Measurements from ENCODE around the gene TBC1D9B.

The TBC1D9B gene

DNA sequence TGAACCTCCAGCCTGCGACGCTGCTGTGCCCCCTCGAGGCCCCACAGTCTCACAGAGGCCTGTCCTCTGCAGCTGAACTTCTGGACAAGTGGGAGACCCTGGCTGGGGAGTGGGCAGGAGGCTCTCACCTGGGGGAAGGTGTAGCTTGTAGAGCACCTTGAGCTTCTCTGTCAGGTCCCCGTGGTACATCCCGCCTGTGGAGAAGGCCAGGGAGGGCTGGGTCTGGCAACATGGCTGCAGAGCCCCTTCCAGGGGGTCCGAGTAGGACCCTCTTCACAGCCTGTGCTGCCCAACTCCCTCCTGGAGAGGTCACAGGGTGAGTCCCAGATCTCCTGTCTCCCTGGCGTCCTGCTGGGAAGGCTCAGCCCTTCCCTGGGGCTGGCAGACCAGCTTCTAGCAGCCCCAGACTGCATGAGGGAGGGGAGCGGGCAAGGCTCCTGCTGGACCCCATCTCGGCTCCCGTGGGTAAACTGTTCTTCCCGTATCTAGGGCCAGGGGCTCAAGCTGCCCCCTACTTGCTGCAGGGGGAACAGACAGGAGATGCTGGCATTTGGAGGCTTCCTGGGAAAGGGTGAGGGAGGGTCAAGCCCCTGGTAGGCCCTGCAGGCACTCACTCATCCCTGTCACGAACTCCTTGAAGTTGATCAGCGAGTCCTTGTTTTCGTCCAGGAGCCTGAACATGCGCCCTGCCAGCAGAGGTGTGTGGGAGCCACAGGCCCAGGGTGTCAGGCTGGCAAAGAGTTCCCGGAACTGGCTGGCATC lies 37.9 kb downstream of the TBC1D9B start:
- Histone ChIP-seq H3K9me3 (ENCODE audit: control insufficient read depth, insufficient read depth, low read length) (no peaks in the 10 kb centered on the region), H3K4me1 (ENCODE audit: control insufficient read depth, insufficient read depth, low read length) (no peaks in the 10 kb centered on the region; the same call in 1 of the 2 replicates), H3K36me3 (ENCODE audit: control insufficient read depth, insufficient read depth, low read length) (peaks cover 18% of the 10 kb centered on the region), H3K4me3 (ENCODE audit: low read length) (no peak overlapping the region), H3K27me3 (ENCODE audit: control insufficient read depth, insufficient read depth, low read length) (no peaks in the 10 kb centered on the region), H3K27ac (ENCODE audit: low read length) (no peak overlapping the region)
- DNase-seq (ENCODE audit: low read depth, low spot score), result no peak
- no CpG with 5 or more reads among the region's 16 CpGs for WGBS (ENCODE audit: insufficient coverage, insufficient read length)

DNA sequence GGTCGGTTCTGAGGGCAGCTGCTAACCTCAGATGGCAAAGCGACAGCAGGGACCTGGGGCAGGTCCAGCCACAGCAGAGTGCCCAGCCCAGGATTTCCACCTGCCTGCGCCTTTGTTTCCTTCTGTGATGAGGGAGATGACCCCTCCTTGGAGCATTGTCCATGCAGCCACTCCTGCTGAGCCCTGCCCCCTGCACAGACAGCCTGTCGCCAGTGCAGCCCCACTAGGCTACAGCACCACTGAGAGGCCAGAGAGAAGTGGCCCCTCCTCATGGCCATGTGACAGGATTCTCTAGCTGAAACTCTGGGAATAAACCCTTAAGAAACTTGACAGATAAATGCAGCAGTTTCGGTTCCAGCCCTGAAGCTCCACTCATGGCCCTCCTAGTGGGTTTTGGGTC lies 38.6 kb downstream of the TBC1D9B start:
- DNase-seq (ENCODE audit: low read depth, low spot score), result no peak
- Histone ChIP-seq H3K4me3 (ENCODE audit: low read length) (no peak overlapping the region), H3K4me1 (ENCODE audit: control insufficient read depth, insufficient read depth, low read length) (no peaks in the 10 kb centered on the region; the same call in 1 of the 2 replicates), H3K27ac (ENCODE audit: low read length) (no peak overlapping the region), H3K36me3 (ENCODE audit: control insufficient read depth, insufficient read depth, low read length) (peaks cover 16% of the 10 kb centered on the region), H3K27me3 (ENCODE audit: control insufficient read depth, insufficient read depth, low read length) (no peaks in the 10 kb centered on the region), H3K9me3 (ENCODE audit: control insufficient read depth, insufficient read depth, low read length) (no peaks in the 10 kb centered on the region)
- no CpG with 5 or more reads among the region's 5 CpGs for WGBS (ENCODE audit: insufficient coverage, insufficient read length)

DNA sequence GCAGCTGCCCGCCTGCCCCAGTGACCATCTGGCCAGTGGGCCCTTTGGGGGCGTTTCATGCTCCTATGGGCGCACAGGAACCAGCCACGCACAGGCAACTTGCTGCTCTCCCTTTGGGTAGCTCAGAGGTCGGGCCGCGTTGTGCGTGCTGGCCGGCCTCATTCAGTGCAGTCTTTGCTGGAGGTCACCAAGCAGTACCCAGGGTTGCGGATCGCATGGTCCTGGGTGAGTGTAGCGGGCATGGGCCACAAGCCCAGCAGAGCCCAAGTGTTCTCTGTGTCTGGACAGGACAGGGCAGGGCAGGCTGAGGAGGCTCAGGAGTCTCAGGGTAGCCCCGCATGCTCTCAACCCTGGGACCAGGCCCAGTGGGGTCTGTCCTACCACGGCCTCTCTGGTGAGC lies 39.2 kb downstream of the TBC1D9B start:
- WGBS (ENCODE audit: insufficient coverage, insufficient read length), result no CpG with 5 or more reads among the region's 14 CpGs

DNA sequence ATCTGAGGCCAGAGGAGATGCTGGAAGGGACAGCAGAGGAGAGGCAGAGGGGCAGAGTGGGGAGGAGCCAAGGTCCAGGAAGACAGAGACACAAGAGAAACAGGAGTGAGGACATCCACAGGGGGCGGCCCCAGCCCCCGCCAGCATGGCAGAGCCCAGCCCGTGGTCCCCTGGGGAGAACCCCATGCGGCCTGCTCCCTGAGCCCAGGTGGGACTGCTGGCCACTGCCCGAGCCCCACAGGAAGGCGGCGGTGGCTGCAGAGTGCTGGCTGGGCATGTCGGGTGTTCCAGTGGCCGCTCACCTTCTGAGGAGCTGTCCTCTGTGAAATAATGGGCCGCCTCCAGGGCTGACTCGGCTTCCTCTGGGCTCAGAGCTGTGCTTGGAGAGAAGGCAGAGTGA lies 40.2 kb downstream of the TBC1D9B start:
- Histone ChIP-seq H3K27me3 (ENCODE audit: control insufficient read depth, insufficient read depth, low read length) (no peaks in the 10 kb centered on the region), H3K36me3 (ENCODE audit: control insufficient read depth, insufficient read depth, low read length) (peaks cover 19% of the 10 kb centered on the region), H3K4me1 (ENCODE audit: control insufficient read depth, insufficient read depth, low read length) (no peaks in the 10 kb centered on the region; the same call in 1 of the 2 replicates), H3K4me3 (ENCODE audit: low read length) (no peak overlapping the region), H3K27ac (ENCODE audit: low read length) (no peak overlapping the region), H3K9me3 (ENCODE audit: control insufficient read depth, insufficient read depth, low read length) (no peaks in the 10 kb centered on the region)
- WGBS (ENCODE audit: insufficient coverage, insufficient read length), result no CpG with 5 or more reads among the region's 11 CpGs
- no peak for DNase-seq (ENCODE audit: low read depth, low spot score)

More for the DNA sequence above, 39.2 kb downstream of the TBC1D9B start:
- Histone ChIP-seq H3K4me3 (ENCODE audit: low read length) (no peak overlapping the region), H3K9me3 (ENCODE audit: control insufficient read depth, insufficient read depth, low read length) (no peaks in the 10 kb centered on the region), H3K27me3 (ENCODE audit: control insufficient read depth, insufficient read depth, low read length) (no peaks in the 10 kb centered on the region), H3K36me3 (ENCODE audit: control insufficient read depth, insufficient read depth, low read length) (peaks cover 20% of the 10 kb centered on the region), H3K4me1 (ENCODE audit: control insufficient read depth, insufficient read depth, low read length) (no peaks in the 10 kb centered on the region; the same call in 1 of the 2 replicates), H3K27ac (ENCODE audit: low read length) (no peak overlapping the region)
- DNase-seq (ENCODE audit: low read depth, low spot score), result no peak

DNA sequence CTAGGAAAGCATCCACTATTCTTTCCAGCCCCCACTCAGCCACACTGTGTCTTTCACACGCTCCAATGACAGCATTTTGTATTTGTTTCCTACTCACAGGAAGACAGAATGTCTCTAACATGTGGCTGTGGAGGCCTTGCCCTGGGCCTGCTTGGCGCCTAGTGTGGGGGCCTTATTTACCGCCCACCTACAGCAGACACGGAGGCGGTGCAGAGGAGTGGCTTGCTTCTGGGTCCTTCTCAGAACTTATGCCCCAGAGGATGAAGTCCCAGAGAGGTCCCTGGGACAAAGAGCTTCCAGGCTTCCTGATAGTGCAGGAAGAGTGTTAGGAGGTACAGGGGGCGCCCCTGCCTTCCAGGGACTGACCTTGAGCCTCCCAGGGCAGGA lies 40.6 kb downstream of the TBC1D9B start:
- H3K27ac ChIP-seq (ENCODE audit: low read length), result no peak overlapping the region
- H3K4me1 ChIP-seq (ENCODE audit: control insufficient read depth, insufficient read depth, low read length), result no peaks in the 10 kb centered on the region; the same call in 1 of the 2 replicates
- H3K9me3 ChIP-seq (ENCODE audit: control insufficient read depth, insufficient read depth, low read length), result no peaks in the 10 kb centered on the region
- H3K4me3 ChIP-seq (ENCODE audit: low read length), result no peak overlapping the region
- no peak for DNase-seq (ENCODE audit: low read depth, low spot score)
- H3K27me3 ChIP-seq (ENCODE audit: control insufficient read depth, insufficient read depth, low read length), result no peaks in the 10 kb centered on the region
- H3K36me3 ChIP-seq (ENCODE audit: control insufficient read depth, insufficient read depth, low read length), result peaks cover 18% of the 10 kb centered on the region
- WGBS (ENCODE audit: insufficient coverage, insufficient read length), result no CpG with 5 or more reads among the region's 6 CpGs

DNA sequence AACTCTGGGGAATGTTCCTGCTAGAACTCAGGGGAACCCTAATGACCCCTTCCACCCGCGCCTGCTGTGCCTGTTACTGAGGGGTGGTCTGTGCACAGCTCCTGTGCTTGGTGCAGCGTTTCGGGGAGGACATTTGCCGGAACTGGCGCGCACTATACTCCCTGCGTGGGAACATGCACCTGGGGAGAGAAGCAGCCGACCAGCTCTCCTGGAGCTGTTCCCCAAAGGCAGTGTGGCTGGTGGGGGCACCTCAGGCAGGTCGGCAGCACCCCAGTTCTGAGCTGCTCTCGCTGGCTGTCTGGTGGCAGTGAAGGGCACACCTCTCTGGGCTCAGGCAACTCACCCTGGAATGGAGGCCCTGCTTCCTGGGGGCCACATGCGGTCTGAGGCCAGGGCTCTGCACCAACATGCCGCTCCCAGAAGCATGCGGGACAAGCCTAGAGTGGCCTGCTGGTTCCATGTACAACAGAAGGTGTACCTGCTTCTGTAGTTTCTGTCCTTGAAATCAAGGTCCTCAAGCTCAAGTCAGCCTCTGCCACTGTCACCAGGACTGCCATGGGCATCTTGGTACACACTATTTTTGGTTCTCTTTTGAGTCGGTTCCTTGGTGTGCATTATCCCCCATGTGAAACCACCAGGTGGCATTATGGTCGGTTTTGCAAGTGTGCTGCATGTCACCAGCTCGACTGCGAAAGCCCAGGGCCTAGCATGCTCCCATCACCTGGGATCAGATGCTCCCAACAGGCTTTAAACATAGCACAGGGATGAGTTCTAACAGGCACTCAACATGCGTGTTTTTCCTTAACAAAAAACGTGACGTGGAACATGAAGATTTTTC lies 41.2 kb downstream of the TBC1D9B start:
- DNase-seq (ENCODE audit: low read depth, low spot score), result no peak
- H3K27ac ChIP-seq (ENCODE audit: low read length), result no peak overlapping the region
- no peaks in the 10 kb centered on the region for H3K27me3 ChIP-seq (ENCODE audit: control insufficient read depth, insufficient read depth, low read length)
- no peaks in the 10 kb centered on the region; the same call in 1 of the 2 replicates for H3K4me1 ChIP-seq (ENCODE audit: control insufficient read depth, insufficient read depth, low read length)
- H3K9me3 ChIP-seq (ENCODE audit: control insufficient read depth, insufficient read depth, low read length), result no peaks in the 10 kb centered on the region
- no peak overlapping the region for H3K4me3 ChIP-seq (ENCODE audit: low read length)
- peaks cover 18% of the 10 kb centered on the region for H3K36me3 ChIP-seq (ENCODE audit: control insufficient read depth, insufficient read depth, low read length)
- no CpG with 5 or more reads among the region's 21 CpGs for WGBS (ENCODE audit: insufficient coverage, insufficient read length)

DNA sequence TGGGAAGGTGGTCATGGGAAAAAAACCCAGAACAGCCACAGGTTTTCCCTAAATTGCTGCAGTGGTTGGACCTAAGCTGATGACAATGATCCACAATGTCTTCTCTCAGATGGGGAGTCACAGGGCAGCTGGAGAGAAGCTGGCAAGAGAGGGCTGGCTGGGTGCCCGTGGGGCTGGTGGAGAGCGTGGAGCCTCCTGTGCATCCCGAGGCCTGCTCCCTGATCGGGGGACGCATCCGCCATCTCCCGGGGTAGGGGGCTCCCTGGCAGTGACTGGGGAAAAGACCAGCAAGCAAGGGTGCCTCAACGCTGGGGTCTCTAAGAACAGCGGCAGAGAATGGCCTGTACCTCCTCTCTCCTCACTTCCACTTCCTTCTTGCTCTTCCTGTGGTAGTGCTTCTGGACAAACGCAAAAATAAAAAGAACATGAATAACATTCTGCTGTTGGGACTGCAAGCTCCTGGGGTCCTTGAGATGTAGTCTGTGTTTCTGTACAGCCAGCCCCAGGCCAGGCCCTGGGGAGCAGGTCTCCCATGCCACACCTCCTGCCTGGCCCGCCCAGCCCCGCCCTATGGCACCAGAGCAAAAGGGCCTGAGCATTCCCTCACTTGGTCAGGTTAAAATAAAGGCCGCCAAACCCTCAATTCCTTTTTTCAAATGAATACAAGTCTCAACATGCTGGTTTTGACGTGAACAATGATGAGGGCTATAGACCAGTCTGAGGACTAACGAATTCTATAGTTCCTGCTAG lies 42.0 kb downstream of the TBC1D9B start:
- Histone ChIP-seq H3K27me3 (ENCODE audit: control insufficient read depth, insufficient read depth, low read length) (no peaks in the 10 kb centered on the region), H3K4me3 (ENCODE audit: low read length) (no peak overlapping the region), H3K36me3 (ENCODE audit: control insufficient read depth, insufficient read depth, low read length) (peaks cover 18% of the 10 kb centered on the region), H3K9me3 (ENCODE audit: control insufficient read depth, insufficient read depth, low read length) (no peaks in the 10 kb centered on the region), H3K27ac (ENCODE audit: low read length) (no peak overlapping the region), H3K4me1 (ENCODE audit: control insufficient read depth, insufficient read depth, low read length) (no peaks in the 10 kb centered on the region; the same call in 1 of the 2 replicates)
- no CpG with 5 or more reads among the region's 15 CpGs for WGBS (ENCODE audit: insufficient coverage, insufficient read length)
- DNase-seq (ENCODE audit: low read depth, low spot score), result no peak

DNA sequence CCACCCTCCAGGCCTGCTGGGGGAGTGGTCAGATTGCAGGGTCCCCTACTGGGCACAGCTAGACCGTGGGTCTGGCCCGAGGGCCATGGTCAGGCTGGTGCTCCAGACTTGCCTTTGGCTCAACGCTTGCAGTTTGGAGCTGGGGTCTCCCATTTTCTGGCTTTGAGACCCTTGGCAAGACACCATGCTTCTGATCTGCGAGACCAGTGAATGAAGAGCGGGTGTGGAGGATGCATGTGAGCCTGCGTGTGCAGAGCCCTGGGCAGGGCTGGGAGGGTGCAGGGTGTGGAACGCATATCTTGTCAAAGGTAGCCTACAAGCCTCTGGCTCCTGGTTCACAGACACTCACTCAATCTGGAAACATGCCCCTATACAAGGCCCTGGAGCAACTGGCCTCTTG lies 43.0 kb downstream of the TBC1D9B start:
- H3K27ac ChIP-seq (ENCODE audit: low read length), result no peak overlapping the region
- no peaks in the 10 kb centered on the region for H3K4me1 ChIP-seq (ENCODE audit: control insufficient read depth, insufficient read depth, low read length)
- DNase-seq (ENCODE audit: low read depth, low spot score), result no peak
- peaks cover 18% of the 10 kb centered on the region for H3K36me3 ChIP-seq (ENCODE audit: control insufficient read depth, insufficient read depth, low read length)
- WGBS (ENCODE audit: insufficient coverage, insufficient read length), result no CpG with 5 or more reads among the region's 7 CpGs
- no peak overlapping the region for H3K4me3 ChIP-seq (ENCODE audit: low read length)
- no peaks in the 10 kb centered on the region for H3K27me3 ChIP-seq (ENCODE audit: control insufficient read depth, insufficient read depth, low read length)
- no peaks in the 10 kb centered on the region for H3K9me3 ChIP-seq (ENCODE audit: control insufficient read depth, insufficient read depth, low read length)

DNA sequence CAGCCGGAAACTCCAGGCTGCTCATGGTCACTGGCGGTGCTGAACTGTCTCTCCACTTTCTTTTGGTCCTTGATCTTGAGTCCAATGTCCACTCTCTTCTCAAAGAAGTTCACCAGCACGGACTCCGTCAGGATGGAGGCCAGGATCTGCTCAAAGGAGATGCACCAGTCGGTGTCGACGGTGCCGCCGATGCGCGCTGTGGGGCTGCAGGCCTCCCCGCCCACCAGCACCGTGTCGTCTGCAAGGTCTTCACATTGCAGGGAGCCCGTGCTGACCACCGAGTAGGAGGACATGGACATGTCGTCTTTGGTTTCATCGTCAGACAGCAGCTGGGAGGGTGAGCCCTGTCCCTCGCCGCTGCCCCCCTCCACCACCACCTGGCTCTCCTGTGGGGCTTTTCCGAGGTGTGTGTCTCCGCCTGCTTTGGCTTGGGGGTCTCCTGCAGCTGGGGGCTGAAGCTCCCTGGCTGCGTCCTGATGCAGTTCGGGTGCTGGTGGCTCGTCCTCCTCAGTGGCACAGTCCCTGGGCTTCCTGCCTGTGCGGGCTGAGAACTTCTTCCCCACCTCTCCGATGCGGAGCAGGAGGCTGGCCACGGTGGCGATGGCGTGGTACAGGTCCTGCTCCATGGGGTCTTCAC lies 44.1 kb downstream of the TBC1D9B start:
- DNase-seq (ENCODE audit: low read depth, low spot score), result no peak
- H3K27ac ChIP-seq (ENCODE audit: low read length), result no peak overlapping the region
- peaks cover 16% of the 10 kb centered on the region for H3K36me3 ChIP-seq (ENCODE audit: control insufficient read depth, insufficient read depth, low read length)
- H3K27me3 ChIP-seq (ENCODE audit: control insufficient read depth, insufficient read depth, low read length), result no peaks in the 10 kb centered on the region
- WGBS (ENCODE audit: insufficient coverage, insufficient read length), result no CpG with 5 or more reads among the region's 31 CpGs
- H3K9me3 ChIP-seq (ENCODE audit: control insufficient read depth, insufficient read depth, low read length), result no peaks in the 10 kb centered on the region
- no peaks in the 10 kb centered on the region for H3K4me1 ChIP-seq (ENCODE audit: control insufficient read depth, insufficient read depth, low read length)
- H3K4me3 ChIP-seq (ENCODE audit: low read length), result no peak overlapping the region

DNA sequence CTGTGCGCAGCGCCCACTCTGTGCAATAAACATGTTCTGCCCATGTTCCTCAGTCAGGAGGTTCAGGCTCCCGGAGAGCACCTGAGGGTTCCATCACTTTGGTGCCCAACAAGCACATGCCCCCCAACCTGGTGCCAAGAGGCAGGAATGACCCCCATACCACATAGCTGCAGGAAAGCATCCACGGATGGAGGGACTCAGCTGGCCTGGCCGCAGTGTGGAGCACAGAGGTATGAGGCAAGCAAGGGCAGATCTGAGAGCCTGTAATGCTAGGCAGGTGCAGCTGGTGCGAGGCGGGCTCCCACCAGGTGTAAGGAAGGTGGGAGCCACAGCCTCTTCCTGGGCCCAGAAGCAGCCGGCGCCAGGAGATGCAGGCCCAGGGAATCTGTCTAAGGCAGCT lies 44.8 kb downstream of the TBC1D9B start:
- Histone ChIP-seq H3K27ac (ENCODE audit: low read length) (no peak overlapping the region), H3K36me3 (ENCODE audit: control insufficient read depth, insufficient read depth, low read length) (peaks cover 15% of the 10 kb centered on the region), H3K4me1 (ENCODE audit: control insufficient read depth, insufficient read depth, low read length) (no peaks in the 10 kb centered on the region), H3K9me3 (ENCODE audit: control insufficient read depth, insufficient read depth, low read length) (no peaks in the 10 kb centered on the region), H3K4me3 (ENCODE audit: low read length) (no peak overlapping the region), H3K27me3 (ENCODE audit: control insufficient read depth, insufficient read depth, low read length) (no peaks in the 10 kb centered on the region)
- WGBS (ENCODE audit: insufficient coverage, insufficient read length), result no CpG with 5 or more reads among the region's 9 CpGs
- DNase-seq (ENCODE audit: low read depth, low spot score), result no peak
